Astrocyte of the spinal cord (primary cell): ENCODE data around the gene EVI2B.
"Not testable (repeated sequence)": the region's sequence is repeated elsewhere in the genome, so short reads cannot be mapped to it uniquely, and the experiment has no call there.

ENCODE experiments used
- DNase-seq: peaks from one replicate; pipeline ENCODE4 v3.0.0; 2011; ENCODE audit warnings: low read depth, low spot score
- H3K4me3 ChIP-seq: 2 replicates; pipeline ENCODE4 v1.5.1; 2011; ENCODE audit warnings: low read depth, mild to moderate bottlenecking, low read length, moderate library complexity
- CTCF ChIP-seq: IDR thresholded peaks from 2 replicates; pipeline ENCODE4 v1.5.1; 2012; ENCODE audit warnings: low read depth, mild to moderate bottlenecking, low read length, inconsistent platforms
- in situ Hi-C: cut with HindIII; loops from 2 replicates; pipeline ENCODE4 v1.10.0; 2017; ENCODE audit warnings: low sequenced_read_pairs

EVI2B gene

DNA sequence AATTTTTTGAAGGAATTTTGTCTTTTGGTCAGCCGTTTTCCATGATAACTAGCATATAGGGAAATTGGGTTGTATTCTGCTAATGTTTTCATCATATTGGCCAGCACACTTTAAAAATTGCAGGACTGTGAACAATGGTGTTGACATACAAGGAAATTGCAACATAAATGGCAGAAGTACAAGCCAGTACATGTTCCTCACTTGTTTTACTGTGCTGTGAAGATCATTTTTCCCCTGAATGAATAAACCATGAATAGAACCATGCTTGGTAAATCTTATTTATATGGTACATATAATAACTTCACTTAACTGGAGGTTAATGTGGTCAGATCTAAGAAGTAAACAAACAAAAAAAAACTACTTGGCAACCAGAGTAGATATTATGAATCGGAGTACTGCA, 39.6 kb downstream of the EVI2B start:
- H3K4me3 ChIP-seq, result no peak overlapping the region
- TF ChIP-seq CTCF, result no peak
- in situ Hi-C loops, result no loop called here
- peak; percentile 15 for DNase-seq

DNA sequence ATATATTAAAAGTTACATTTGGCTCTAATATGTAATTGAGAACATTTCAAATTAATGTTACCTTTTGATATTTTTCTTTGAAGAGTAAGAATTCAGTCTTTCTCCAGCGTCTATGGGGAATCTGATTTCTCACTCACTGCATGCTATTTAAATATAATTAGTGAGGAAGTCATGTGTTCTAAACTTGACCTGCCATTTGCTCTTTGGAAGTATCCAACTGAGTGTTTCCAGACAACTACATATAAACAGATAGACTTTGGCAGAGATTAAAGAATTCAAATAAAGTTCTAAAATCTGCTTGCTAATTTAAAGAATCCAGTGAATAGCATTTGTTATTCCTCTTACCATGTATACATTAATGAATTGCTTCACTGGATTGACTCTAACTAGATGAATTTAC, 40.3 kb downstream of the EVI2B start:
- TF ChIP-seq CTCF, result no peak
- no peak overlapping the region for H3K4me3 ChIP-seq
- no peak for DNase-seq
- in situ Hi-C loops, result no loop called here

GRCh38 chr17:31272803-31273202, 41.1 kb downstream of the EVI2B start:
- no peak overlapping the region for H3K4me3 ChIP-seq
- no peak for DNase-seq
- in situ Hi-C loops, result no loop called here
- TF ChIP-seq CTCF, result no peak

DNA sequence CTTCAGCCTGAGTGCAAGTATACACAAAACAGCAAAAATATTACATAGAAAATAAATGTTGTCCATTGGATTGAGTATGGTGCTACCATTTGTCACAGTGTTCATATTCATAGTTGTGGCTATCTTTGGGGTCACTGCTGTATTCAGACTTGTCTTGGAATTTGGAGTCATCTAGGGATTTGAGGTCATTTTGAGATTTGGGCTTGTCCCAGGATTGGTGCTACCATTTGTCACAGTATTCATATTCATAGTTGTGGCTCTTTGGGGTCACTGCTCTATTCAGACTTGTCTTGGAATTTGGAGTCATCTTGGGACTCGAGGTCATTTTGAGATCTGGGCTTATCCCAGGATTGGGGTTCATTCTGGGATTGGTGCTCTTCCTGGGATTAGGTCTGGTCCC, 41.6 kb downstream of the EVI2B start:
- no peak overlapping the region for H3K4me3 ChIP-seq
- TF ChIP-seq CTCF, result no peak
- DNase-seq, result no peak
- in situ Hi-C loops, result no loop called here

DNA sequence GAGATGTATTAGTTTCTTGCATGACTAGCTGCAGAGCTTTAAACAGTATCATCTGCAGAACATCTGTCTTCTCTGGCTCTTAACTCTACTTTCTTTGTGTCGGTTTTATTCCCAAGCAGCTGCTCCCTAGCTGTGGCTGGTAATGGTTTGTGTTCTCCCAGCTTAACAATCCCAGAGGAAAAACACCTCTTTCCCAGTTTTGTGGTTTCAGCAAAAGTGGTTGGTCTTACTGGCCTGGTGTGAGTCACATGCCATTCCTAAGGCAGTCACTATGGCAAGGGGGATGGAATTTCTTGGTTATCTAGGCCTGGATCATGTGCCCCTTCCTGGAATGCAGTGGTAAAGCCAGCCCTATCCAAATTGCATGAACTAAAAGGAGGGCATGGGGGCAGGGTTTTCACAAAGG, 44.3 kb downstream of the EVI2B start:
- peak; percentile 93 for DNase-seq
- H3K4me3 ChIP-seq, result no peak overlapping the region
- in situ Hi-C loops, result no loop called here
- no peak for TF ChIP-seq CTCF

DNA sequence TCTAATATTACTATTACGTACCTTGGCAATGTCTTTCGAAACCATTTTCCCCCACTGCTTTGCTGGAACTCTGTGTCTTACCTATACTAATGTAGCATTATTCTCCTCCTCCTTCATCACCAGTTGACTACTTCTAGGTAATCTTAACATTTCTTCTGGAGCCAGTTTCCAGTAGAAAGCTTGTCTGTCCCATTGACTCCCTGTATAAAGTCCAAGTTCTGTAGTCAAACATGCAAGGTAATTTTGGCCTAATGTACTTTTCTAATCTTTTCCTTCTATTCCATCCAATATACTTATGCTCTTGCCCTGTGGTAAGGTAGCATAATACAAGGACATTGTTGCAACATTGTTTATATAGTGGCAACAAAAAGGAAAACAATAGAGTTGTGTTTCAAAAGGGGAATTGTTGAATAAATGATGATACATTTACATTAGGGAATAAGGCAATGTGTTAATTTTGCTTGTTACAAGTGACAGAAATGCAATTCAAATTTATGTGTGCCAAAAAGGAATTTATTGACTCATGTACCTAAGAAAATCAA, 44.7 kb downstream of the EVI2B start:
- DNase-seq, result no peak
- no peak for TF ChIP-seq CTCF
- in situ Hi-C loops, result no loop called here
- H3K4me3 ChIP-seq, result no peak overlapping the region

DNA sequence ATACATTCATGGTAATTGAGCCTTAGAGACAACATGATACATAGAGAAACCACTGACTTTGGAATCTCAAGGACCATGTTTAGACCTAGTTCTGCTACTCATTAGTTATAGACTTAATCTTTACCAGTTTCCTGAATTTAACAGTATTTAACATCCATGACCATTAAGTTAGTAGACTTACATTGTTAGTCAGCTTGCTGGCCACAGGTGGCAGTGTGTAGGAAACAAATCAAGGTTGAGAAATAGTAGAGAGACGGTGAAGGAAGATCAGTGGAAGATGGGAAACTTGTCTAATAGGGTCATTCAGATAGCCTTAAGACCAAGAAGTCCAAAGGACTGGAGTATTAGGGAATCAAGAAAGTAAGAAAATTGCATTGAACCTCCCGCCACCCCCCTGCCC, 47.8 kb downstream of the EVI2B start:
- DNase-seq, result no peak
- H3K4me3 ChIP-seq, result no peak overlapping the region
- TF ChIP-seq CTCF, result no peak
- in situ Hi-C loops, result no loop called here

DNA sequence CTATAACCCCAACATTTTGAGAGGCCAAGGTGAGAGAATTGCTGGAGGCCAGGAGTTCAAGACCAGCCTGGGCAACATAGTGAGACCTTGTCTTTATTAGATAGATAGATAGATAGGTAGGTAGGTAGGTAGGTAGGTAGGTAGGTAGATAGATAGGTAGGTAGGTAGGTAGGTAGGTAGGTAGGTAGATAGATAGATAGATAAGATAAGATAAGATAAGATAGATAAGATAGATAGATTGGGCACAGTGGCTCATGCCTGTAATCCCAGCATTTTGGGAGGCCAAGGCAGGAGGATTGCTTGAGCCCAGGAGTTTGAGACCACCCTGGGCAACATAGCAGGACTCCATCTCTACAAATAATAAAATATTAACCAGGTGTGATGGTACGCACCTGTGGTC, 50.9 kb downstream of the EVI2B start:
- in situ Hi-C loops, DNase-seq, H3K4me3 ChIP-seq: not testable (repeated sequence)
